GM15510 (cell line): Measurements from ENCODE around the gene HCFC1R1.

ENCODE experiments used
- POLR2A ChIP-seq: IDR thresholded peaks from 3 replicates; pipeline ENCODE4 v1.6.1; 2011; ENCODE audit warnings: borderline replicate concordance; ENCODE audit not compliant: insufficient read length; ENCODE audit errors: extremely low read depth

Gene HCFC1R1

GRCh38 chr16:3042376-3042775 lies 18.6 kb upstream of the HCFC1R1 start:
- TF ChIP-seq POLR2A, result no peak

GRCh38 chr16:3038896-3039295 lies 15.2 kb upstream of the HCFC1R1 start:
- no peak for TF ChIP-seq POLR2A

DNA sequence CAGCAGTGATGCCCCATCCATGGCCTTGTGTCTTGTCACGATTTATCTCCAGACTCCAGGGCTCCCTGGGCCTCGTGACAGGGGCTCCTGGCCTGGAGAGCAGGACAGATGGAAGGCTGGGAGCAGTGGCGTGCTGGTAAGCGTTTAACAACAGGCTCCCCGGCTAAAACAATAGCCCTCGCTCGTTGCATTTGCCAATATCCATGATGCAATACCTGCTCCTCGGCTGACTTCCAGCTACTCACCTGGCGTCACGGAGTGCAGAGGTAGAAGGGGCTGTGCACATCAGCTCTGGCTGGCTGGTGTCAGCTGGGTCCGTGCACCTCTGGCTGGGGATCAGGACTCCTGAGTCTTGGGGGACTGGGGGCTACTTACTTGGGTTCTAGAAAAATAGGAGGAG lies 14.5 kb upstream of the HCFC1R1 start:
- TF ChIP-seq POLR2A, result no peak

DNA sequence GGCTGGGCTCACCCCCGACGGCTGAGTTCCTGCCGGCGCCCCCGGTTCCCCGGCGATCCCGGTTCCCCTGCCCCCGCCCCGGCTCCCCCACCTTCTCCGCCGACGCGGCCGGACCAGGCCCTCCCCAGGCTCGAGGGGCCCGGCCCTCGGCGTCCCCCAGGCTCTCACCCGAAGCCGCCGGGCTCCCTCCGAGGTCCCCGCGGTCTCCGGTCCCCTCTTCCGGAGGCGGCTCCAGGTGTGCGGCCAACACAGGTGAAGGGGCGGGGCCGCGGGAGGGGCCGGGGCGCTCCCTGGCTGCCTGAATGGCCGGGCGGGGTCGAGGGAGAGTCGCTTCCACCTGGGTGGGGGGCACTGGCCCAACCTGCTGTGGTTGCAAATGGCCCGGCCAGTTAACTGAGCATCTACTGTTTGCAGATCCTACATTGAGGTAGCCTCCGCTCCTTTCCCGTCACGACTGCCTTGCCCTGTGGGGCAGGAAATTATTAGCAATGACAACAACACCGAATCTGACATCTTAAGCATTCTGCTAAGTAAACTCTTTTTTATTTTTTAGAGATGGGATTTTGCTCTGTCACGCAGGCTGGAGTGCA lies 13.1 kb upstream of the HCFC1R1 start, which contains the start of gene BICDL2:
BICDL2 (minus strand) TSS at position 219 of the 590 bp plus-strand sequence. CDS start 1,448 bp downstream, outside the sequence.
- no peak for TF ChIP-seq POLR2A

GRCh38 chr16:3035972-3036725 lies 12.4 kb upstream of the HCFC1R1 start:
- TF ChIP-seq POLR2A, result no peak

- no peak for TF ChIP-seq POLR2A
Measured at GRCh38 chr16:3035289-3035971, 11.7 kb upstream of the HCFC1R1 start.

- no peak for TF ChIP-seq POLR2A
Measured at GRCh38 chr16:3032624-3033023, 8.9 kb upstream of the HCFC1R1 start.

- TF ChIP-seq POLR2A, result no peak
Measured at GRCh38 chr16:3030222-3031212, 6.8 kb upstream of the HCFC1R1 start.

GRCh38 chr16:3029491-3030221 lies 5.9 kb upstream of the HCFC1R1 start:
- no peak for TF ChIP-seq POLR2A

DNA sequence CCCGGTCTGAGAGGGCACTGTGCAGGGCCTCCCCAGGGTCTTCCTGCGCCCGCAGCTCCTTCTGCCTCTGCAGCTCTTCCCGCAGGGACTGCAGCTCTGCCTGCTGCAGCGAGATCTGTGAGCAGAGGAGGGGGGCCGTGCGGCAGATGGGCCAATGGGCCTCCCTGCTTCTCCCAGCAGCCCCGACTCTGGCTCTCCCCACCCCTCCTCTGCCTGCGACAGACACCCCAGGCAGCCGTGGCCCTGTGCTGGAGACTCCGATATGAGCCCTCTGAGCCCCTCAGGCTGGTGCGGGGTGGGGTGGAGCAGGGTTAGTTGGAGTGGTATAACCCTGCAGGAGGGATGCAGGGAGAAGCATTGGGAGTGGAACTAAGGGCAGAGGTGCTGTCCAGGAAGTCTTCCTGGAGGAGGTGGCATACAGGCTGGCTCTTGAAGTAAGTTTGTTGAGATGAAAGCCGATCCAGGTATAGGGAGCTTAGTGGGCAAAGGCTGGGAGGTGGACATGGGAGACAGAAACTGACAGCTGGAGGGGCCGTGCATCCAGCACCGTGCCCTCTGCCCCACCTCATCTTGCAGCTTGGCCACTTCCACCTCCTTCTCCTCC lies 5.1 kb upstream of the HCFC1R1 start:
- TF ChIP-seq POLR2A, result no peak

- TF ChIP-seq POLR2A, result no peak
Measured at GRCh38 chr16:3027983-3028715, 4.4 kb upstream of the HCFC1R1 start.

DNA sequence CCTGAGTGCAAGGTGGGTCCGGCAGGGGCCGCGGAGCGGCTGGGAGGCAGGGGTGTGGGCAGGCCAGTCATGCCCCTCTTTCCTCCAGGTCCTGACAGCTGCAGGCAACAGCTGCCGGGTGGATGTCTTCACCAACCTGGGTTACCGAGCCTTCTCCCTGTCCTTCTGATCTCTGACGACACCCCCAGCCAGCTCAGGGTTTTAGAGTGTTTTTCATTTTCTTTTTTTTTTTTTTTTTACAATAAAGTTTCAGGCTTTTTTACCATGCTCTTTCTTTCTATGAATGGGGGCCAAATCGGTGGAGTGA lies 3.7 kb upstream of the HCFC1R1 start:
- no peak for TF ChIP-seq POLR2A

GRCh38 chr16:3026609-3027488 lies 3.1 kb upstream of the HCFC1R1 start:
- TF ChIP-seq POLR2A, result no peak

GRCh38 chr16:3026003-3026378 lies 2.2 kb upstream of the HCFC1R1 start:
- no peak for TF ChIP-seq POLR2A
